Lower leg skin (tissue), 3 donors: ENCODE measurements around the gene SMG6.

Experiments used
- CTCF ChIP-seq, 3 donors: fragments of 450-650 bp; IDR thresholded peaks; one replicate each; pipeline ENCODE4 v1.5.1; 2016; ENCODE audit warnings: antibody characterized with exemption in 3 of 3, mild to moderate bottlenecking in 3 of 3, moderate library complexity in 2 of 3
- POLR2A ChIP-seq, 2 donors: fragments of 450-650 bp; IDR thresholded peaks; one replicate each; pipeline ENCODE4 v1.6.1; 2016 to 2017; ENCODE audit warnings: antibody characterized with exemption in 2 of 2, mild to moderate bottlenecking in 1 of 2, moderate library complexity in 1 of 2

DNA sequence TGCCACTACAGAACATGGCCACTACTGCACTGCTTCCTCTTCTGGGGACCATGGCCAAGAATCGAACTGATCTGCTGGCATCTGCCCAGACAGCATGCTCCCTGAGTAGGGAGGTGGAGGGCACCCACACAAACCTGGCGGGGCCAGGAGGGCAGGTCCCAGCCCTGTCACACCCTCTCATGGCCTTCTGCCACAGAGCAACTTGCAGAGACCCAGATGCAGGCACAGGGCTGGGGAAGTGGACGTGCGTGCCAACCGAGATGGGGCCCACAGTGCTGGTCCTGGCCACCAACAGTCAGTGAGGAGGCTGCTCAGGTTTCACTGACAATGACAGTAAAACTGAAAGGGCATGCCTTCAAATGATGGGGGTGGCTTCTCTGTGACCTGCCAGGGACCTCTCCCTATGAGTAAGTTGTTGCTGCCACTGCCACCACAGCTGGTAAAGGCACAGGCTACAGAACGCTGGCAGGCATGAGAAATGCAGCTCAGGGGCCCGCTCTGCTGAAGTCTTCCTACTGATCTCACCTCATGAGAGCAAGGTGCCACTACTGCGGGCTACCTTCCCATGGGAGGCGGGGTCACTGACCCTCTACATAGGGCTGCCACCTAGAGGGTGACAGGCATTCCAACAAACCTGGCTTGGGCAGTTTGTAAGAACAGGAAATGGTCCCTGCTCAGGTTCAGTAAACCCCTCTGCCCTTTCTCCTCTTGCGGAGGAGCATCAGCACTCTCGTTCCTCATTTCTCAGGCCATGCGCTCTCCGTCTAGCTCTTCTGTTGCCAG, 233.2 kb downstream of the SMG6 start:
- TF ChIP-seq POLR2A (IDR thresholded peaks at IDR 0.05) (no peak), CTCF (IDR thresholded peaks at IDR 0.05) (no peak)
